ENCODE data around the gene FAN1. TPM values are rescaled to one million over a fixed set of nuclear protein-coding genes. Genes with fewer than 3 reads are reported as not detected.
A peak's percentile ranks its signal among the peaks of the same experiment; 100 is the strongest.

FAN1 gene
- total RNA-seq, 1 donor from 2014 or later, result 26.6 TPM

DNA sequence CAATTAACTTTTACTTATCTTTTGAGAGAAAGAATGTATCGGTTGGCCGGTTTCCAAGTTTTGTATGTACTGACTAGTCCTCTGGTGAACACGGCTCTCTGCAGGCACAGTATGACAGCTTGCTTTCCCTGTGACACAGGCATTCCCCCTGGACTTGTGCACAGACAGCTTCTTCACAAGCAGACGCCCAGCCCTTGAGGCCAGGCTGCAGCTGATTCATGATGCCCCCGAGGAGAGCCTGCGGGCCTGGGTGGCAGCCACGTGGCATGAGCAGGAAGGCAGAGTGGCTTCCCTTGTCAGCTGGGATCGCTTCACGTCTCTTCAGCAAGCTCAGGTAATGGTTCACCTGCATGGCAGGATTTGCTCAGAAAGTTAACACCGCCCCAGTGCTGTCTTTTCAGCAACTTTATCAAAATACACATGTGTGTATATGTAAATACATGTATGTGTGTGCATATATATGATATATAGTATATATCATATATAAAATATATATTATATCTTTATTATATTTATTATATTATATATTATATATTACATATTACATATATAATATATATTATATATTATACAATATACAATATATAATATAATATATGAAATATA is 25.5 kb downstream of the FAN1 start:
- peak overlapping the region; percentile 50 for H3K27ac Mint-ChIP-seq
- peaks cover 18% of the 10 kb centered on the region for H3K36me3 Mint-ChIP-seq (ENCODE audit: insufficient read depth)
- no peaks in the 10 kb centered on the region for H3K4me1 Mint-ChIP-seq (ENCODE audit: low read depth)
- TF ChIP-seq, protein P1, sequence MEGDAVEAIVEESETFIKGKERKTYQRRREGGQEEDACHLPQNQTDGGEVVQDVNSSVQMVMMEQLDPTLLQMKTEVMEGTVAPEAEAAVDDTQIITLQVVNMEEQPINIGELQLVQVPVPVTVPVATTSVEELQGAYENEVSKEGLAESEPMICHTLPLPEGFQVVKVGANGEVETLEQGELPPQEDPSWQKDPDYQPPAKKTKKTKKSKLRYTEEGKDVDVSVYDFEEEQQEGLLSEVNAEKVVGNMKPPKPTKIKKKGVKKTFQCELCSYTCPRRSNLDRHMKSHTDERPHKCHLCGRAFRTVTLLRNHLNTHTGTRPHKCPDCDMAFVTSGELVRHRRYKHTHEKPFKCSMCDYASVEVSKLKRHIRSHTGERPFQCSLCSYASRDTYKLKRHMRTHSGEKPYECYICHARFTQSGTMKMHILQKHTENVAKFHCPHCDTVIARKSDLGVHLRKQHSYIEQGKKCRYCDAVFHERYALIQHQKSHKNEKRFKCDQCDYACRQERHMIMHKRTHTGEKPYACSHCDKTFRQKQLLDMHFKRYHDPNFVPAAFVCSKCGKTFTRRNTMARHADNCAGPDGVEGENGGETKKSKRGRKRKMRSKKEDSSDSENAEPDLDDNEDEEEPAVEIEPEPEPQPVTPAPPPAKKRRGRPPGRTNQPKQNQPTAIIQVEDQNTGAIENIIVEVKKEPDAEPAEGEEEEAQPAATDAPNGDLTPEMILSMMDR (IDR thresholded peaks at IDR 0.05; ENCODE audit: unreplicated experiment), result no peak
- H3K27me3 Mint-ChIP-seq, result no peaks in the 10 kb centered on the region
- H3K4me3 Mint-ChIP-seq (ENCODE audit: low read depth), result no peak overlapping the region
- H3K9me3 Mint-ChIP-seq (ENCODE audit: low read depth), result no peaks in the 10 kb centered on the region
- DNase-seq (ENCODE audit: low spot score, unreplicated experiment), result no peak

DNA sequence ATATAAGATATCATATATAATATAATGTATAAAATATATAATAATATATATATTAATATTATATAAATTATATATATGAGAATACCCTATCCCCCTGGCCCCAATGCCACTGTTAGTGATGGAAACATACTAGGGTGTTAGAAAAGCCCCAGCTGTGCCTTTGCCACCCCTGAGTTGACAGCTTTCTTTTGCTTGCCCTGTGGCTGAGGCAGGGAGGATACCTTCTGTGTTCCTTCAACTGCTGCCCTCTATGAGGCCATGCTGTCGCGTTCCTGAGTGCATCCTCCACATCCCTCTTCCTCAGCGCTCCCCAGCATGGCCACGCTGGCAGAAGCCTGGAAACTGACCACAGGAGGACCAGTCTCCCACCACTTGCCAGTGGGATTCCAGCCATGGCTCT is 26.3 kb downstream of the FAN1 start:
- TF ChIP-seq, protein P1 (IDR thresholded peaks at IDR 0.05; ENCODE audit: unreplicated experiment), result no peak
- H3K27me3 Mint-ChIP-seq, result no peaks in the 10 kb centered on the region

DNA sequence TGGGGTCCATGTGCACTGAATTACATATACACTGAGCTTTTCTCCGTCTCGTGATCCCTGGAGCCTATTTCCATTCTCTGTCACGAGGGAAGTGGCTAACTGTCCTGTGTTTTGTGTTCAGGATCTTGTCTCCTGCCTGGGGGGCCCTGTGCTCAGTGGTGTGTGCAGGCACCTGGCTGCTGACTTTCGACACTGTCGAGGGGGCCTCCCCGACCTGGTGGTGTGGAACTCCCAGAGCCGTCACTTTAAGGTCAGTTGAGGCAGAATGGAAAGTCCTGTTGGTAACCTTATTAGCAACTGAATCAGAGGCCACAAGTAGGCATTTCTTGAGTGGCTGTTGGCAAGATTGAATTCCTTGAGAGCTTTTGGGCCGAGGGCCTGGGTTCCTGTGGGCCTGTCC is 26.7 kb downstream of the FAN1 start:
- DNase-seq (ENCODE audit: low spot score, unreplicated experiment), result no peak
- TF ChIP-seq, protein P1 (IDR thresholded peaks at IDR 0.05; ENCODE audit: unreplicated experiment), result no peak
- no peak overlapping the region for H3K4me3 Mint-ChIP-seq (ENCODE audit: low read depth)
- H3K9me3 Mint-ChIP-seq (ENCODE audit: low read depth), result no peaks in the 10 kb centered on the region
- H3K27me3 Mint-ChIP-seq, result no peaks in the 10 kb centered on the region
- H3K4me1 Mint-ChIP-seq (ENCODE audit: low read depth), result no peaks in the 10 kb centered on the region
- peaks cover 18% of the 10 kb centered on the region for H3K36me3 Mint-ChIP-seq (ENCODE audit: insufficient read depth)
- no peak overlapping the region for H3K27ac Mint-ChIP-seq

More for the DNA sequence above, 26.3 kb downstream of the FAN1 start:
- Mint-ChIP-seq H3K9me3 (ENCODE audit: low read depth) (no peaks in the 10 kb centered on the region), H3K4me1 (ENCODE audit: low read depth) (no peaks in the 10 kb centered on the region), H3K36me3 (ENCODE audit: insufficient read depth) (peaks cover 18% of the 10 kb centered on the region), H3K4me3 (ENCODE audit: low read depth) (no peak overlapping the region), H3K27ac (no peak overlapping the region)
- no peak for DNase-seq (ENCODE audit: low spot score, unreplicated experiment)

DNA sequence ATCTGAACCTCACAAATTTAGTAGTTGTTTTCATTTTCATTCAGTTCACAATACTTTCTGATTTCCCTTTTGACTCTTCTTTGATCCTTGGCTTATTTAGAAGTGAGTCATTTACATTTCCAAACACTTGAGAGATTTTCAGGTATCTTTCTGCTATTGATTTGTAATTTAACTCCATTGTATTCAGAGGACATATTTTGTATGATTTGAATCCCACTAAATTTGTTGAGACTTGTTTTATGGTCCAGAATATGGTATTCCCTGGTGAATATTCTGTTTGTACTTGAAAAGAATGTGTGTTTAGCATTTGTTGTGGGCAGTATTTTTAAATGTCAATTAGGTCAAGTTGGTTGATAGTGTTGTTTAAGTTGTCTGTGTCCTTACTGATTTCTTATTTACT is 29.6 kb downstream of the FAN1 start:
- no peak overlapping the region for H3K4me3 Mint-ChIP-seq (ENCODE audit: low read depth)
- H3K9me3 Mint-ChIP-seq (ENCODE audit: low read depth), result no peaks in the 10 kb centered on the region
- no peak overlapping the region for H3K27ac Mint-ChIP-seq
- no peak for DNase-seq (ENCODE audit: low spot score, unreplicated experiment)
- H3K4me1 Mint-ChIP-seq (ENCODE audit: low read depth), result no peaks in the 10 kb centered on the region
- no peaks in the 10 kb centered on the region for H3K27me3 Mint-ChIP-seq
- peaks cover 24% of the 10 kb centered on the region for H3K36me3 Mint-ChIP-seq (ENCODE audit: insufficient read depth)
- TF ChIP-seq, protein P1 (IDR thresholded peaks at IDR 0.05; ENCODE audit: unreplicated experiment), result no peak

DNA sequence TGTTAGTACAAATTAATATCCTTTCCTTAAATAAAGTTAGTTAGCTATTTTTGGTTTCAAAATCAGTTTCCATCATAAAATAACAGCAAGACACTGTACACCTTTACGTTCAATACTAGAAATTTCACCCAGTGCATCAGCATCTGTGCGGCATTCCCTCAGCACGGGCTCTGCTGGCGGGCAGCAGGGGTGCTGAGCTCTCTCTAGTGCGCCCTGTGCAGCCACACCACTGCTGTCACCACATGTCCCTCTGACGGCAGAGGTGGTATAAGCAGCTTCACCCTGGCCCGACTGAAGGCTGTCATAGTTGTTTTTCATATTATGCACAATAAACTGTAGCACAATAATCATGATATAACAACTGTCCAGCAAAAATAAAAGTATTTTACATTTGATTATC is 35.4 kb downstream of the FAN1 start:
- Mint-ChIP-seq H3K27ac (no peak overlapping the region), H3K9me3 (ENCODE audit: low read depth) (no peaks in the 10 kb centered on the region), H3K27me3 (no peaks in the 10 kb centered on the region), H3K36me3 (ENCODE audit: insufficient read depth) (peaks cover 24% of the 10 kb centered on the region), H3K4me1 (ENCODE audit: low read depth) (no peaks in the 10 kb centered on the region), H3K4me3 (ENCODE audit: low read depth) (no peak overlapping the region)
- TF ChIP-seq, protein P1 (IDR thresholded peaks at IDR 0.05; ENCODE audit: unreplicated experiment), result no peak
- no peak for DNase-seq (ENCODE audit: low spot score, unreplicated experiment)
